ENCODE measurements around the gene ATXN1. TPM values are rescaled to one million over a fixed set of nuclear protein-coding genes. Genes with fewer than 3 reads are reported as not detected.

Gene ATXN1
- total and polyA plus RNA-seq, 2 of the 8 experiments (the other 6 are each of a cell fraction or from before 2014, with no cell fraction given) = 1.6 to 4.0 TPM

- H3K36me3 ChIP-seq (ENCODE audit: control insufficient read depth in 2 of 4, insufficient read depth in 4 of 4, low read length in 3 of 4) = no peaks in the 10 kb centered on the region
- no peak overlapping the region for H3K18ac ChIP-seq (ENCODE audit: extremely low read depth, low read length)
- no peak overlapping the region for H2BK20ac ChIP-seq (ENCODE audit: low read length)
- no peak overlapping the region for H3K56ac ChIP-seq (replicated peaks; ENCODE audit: insufficient read length, low read depth, low read length)
- no peak overlapping the region for H2AK5ac ChIP-seq (ENCODE audit: low read depth, low read length)
- ChIA-PET CTCF (ENCODE audit: partially characterized antibody) (no interaction called here), POLR2A (ENCODE audit: partially characterized antibody) (no interaction called here)
- H2BK12ac ChIP-seq (ENCODE audit: low read depth, low read length) = no peak overlapping the region
- no peaks in the 10 kb centered on the region for H3K4me1 ChIP-seq (replicated peaks in 1 of 4; ENCODE audit: control insufficient read depth in 3 of 4, insufficient read depth in 4 of 4, low read length in 3 of 4)
- FAIRE-seq (no peak), DNase-seq (ENCODE audit: low read depth in 1 of 2, low spot score in 2 of 2) (no peak)
- 90% methylated on average over 3 of the region's 3 CpGs; no CpG with 5 or more reads in 1 of the 2 experiments for WGBS, 2 experiments (ENCODE audit: extremely low coverage in 1 of 2, insufficient coverage in 1 of 2, insufficient read length in 1 of 2, insufficient replicate concordance in 2 of 2, low coverage in 1 of 2, low lambda C conversion rate in 2 of 2, missing lambda C conversion rate in 1 of 2)
- H3K23me2 ChIP-seq (ENCODE audit: low read depth, low read length) = no peaks in the 10 kb centered on the region
- no peaks in the 10 kb centered on the region for H3K79me2 ChIP-seq (ENCODE audit: control insufficient read depth in 1 of 2, insufficient read depth in 2 of 2, low read length in 2 of 2)
- no peak overlapping the region for H3K4ac ChIP-seq (replicated peaks; ENCODE audit: insufficient read length, low read depth, low read length)
- H2AFZ ChIP-seq (ENCODE audit: low read length) = no peak overlapping the region
- no peak overlapping the region for H4K5ac ChIP-seq (ENCODE audit: insufficient read length, low read depth, low read length)
- no peaks in the 10 kb centered on the region for H3K79me1 ChIP-seq (ENCODE audit: low read depth, low read length)
- no peak overlapping the region for H4K91ac ChIP-seq (replicated peaks; ENCODE audit: insufficient read length, low read length)
- no peak overlapping the region for H3K4me2 ChIP-seq (ENCODE audit: insufficient read depth in 1 of 2, low read depth in 2 of 2, low read length in 2 of 2)
- no peak overlapping the region for H4K8ac ChIP-seq (ENCODE audit: extremely low read depth, insufficient read depth, low read length)
- no peak overlapping the region for H2BK5ac ChIP-seq (ENCODE audit: low read depth, low read length)
- no peak overlapping the region for H3K14ac ChIP-seq (ENCODE audit: insufficient read length)
- no peaks in the 10 kb centered on the region for H3K27me3 ChIP-seq (replicated peaks in 1 of 4; ENCODE audit: control insufficient read depth in 3 of 4, extremely low read depth in 1 of 4, insufficient read depth in 3 of 4, low read length in 3 of 4)
- no peaks in the 10 kb centered on the region for H4K20me1 ChIP-seq (replicated peaks in 1 of 2; ENCODE audit: control insufficient read depth in 1 of 2, insufficient read depth in 2 of 2, low read length in 2 of 2)
- H2BK120ac ChIP-seq (replicated peaks; ENCODE audit: low read depth, low read length) = no peak overlapping the region
- H3K9ac ChIP-seq (replicated peaks in 1 of 4; ENCODE audit: extremely low read depth in 1 of 4, low read depth in 3 of 4, low read length in 3 of 4) = no peak overlapping the region
- no peak overlapping the region for H3K23ac ChIP-seq (ENCODE audit: insufficient read length)
- no peak overlapping the region for H2BK15ac ChIP-seq (ENCODE audit: low read length)
- H3K4me3 ChIP-seq (ENCODE audit: extremely low read depth in 1 of 4, insufficient read depth in 2 of 4, low read depth in 3 of 4, low read length in 4 of 4) = no peak overlapping the region
- H3K9me3 ChIP-seq (ENCODE audit: insufficient read depth in 2 of 2, low read depth in 1 of 2, low read length in 1 of 2) = no peaks in the 10 kb centered on the region
- H3K27ac ChIP-seq (ENCODE audit: low read depth, low read length) = no peak overlapping the region
- TF ChIP-seq SAP30 (IDR thresholded peaks at IDR 0.05; ENCODE audit: insufficient read depth, insufficient replicate concordance, low read length) = no peak
- no peak for TF ChIP-seq CREB1 (IDR thresholded peaks at IDR 0.05)
- TF ChIP-seq HDAC6 (IDR thresholded peaks at IDR 0.05; ENCODE audit: low read depth, low read length) = no peak
- TF ChIP-seq ZNF274 (IDR thresholded peaks at IDR 0.05; ENCODE audit: borderline replicate concordance, extremely low read depth, low read length) = no peak
- no peak for TF ChIP-seq TAF7 (optimal IDR thresholded peaks at IDR 0.05; ENCODE audit: borderline replicate concordance, low read depth, low read length)
- no peak for TF ChIP-seq KDM5A (IDR thresholded peaks at IDR 0.05; ENCODE audit: low read length)
- TF ChIP-seq ASH2L (IDR thresholded peaks at IDR 0.05; ENCODE audit: low read length) = no peak
- no peak for TF ChIP-seq MAX (IDR thresholded peaks at IDR 0.05)
- no peak for TF ChIP-seq JUND (IDR thresholded peaks at IDR 0.05; ENCODE audit: low read length)
Observed at GRCh38 chr6:16474772-16475493, 286.3 kb downstream of the ATXN1 start.
